ENCODE measurements around the gene CFHR5.

The CFHR5 gene

DNA sequence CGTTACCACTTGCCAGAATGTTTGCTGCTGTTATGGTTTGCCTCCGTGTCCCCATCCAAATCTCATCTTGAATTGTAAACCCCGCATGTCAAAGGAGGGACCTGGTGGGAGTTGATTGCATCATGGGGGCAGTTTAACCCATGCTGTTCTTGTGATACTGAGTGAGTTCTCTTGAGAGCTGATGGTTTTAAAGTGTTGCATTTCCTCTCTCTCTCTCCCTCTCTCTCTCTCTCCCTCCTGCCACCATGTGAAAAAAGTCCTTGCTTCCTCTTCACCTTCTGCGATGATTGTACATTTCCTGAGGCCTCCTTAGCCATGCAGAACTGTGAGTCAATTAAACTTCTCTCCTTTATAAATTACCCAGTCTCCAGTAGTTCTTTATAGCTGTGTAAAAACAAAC is 44.4 kb downstream of the CFHR5 start:
- TF ChIP-seq POLR2AphosphoS5 (IDR thresholded peaks at IDR 0.05; ENCODE audit: low read depth, low read length) (no peak), SIN3A (IDR thresholded peaks at IDR 0.05; ENCODE audit: borderline replicate concordance, insufficient read depth, low read length) (no peak), TAF1 (IDR thresholded peaks at IDR 0.05; ENCODE audit: borderline replicate concordance, insufficient read depth, low read length) (no peak), FOXP2 (optimal IDR thresholded peaks at IDR 0.05; ENCODE audit: borderline replicate concordance, extremely low read depth, extremely low read length, insufficient read depth) (no peak), REST (IDR thresholded peaks at IDR 0.05; ENCODE audit: insufficient read depth in 1 of 2, low read depth in 2 of 2, low read length in 2 of 2) (no peak)

DNA sequence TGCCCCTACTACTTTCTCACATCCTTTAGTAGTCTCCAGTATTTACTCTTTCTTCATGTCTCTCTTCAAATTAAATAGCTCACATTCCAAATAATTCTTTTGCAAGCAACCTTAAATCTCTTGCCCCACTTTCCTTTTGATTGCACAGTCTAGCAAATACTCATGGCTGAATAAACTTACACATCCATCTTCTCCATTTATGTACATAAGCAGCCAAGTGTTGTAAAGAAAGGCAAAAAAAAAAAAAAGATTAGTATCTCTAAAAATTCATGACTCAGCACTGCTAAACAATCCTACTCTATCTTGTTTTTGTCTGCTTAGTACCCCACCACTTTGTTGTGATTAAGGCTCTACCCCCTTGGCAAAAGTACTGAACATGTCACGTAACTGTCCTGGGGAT is 47.1 kb downstream of the CFHR5 start:
- TF ChIP-seq SIN3A (IDR thresholded peaks at IDR 0.05; ENCODE audit: borderline replicate concordance, insufficient read depth, low read length) = no peak

GRCh38 chr1:197027359-197027758 is 50.0 kb downstream of the CFHR5 start:
- no peak for TF ChIP-seq SIN3A (IDR thresholded peaks at IDR 0.05; ENCODE audit: borderline replicate concordance, insufficient read depth, low read length)
- TF ChIP-seq REST (IDR thresholded peaks at IDR 0.05; ENCODE audit: insufficient read depth in 1 of 2, low read depth in 2 of 2, low read length in 2 of 2) = no peak
- no peak for TF ChIP-seq POLR2AphosphoS5 (IDR thresholded peaks at IDR 0.05; ENCODE audit: low read depth, low read length)
- no peak for TF ChIP-seq TAF1 (IDR thresholded peaks at IDR 0.05; ENCODE audit: borderline replicate concordance, insufficient read depth, low read length)
- TF ChIP-seq FOXP2 (optimal IDR thresholded peaks at IDR 0.05; ENCODE audit: borderline replicate concordance, extremely low read depth, extremely low read length, insufficient read depth) = no peak

GRCh38 chr1:197029749-197030148 is 52.4 kb downstream of the CFHR5 start:
- TF ChIP-seq SIN3A (IDR thresholded peaks at IDR 0.05; ENCODE audit: borderline replicate concordance, insufficient read depth, low read length) (no peak), REST (IDR thresholded peaks at IDR 0.05; ENCODE audit: insufficient read depth in 1 of 2, low read depth in 2 of 2, low read length in 2 of 2) (no peak), FOXP2 (optimal IDR thresholded peaks at IDR 0.05; ENCODE audit: borderline replicate concordance, extremely low read depth, extremely low read length, insufficient read depth) (no peak), POLR2AphosphoS5 (IDR thresholded peaks at IDR 0.05; ENCODE audit: low read depth, low read length) (no peak), TAF1 (IDR thresholded peaks at IDR 0.05; ENCODE audit: borderline replicate concordance, insufficient read depth, low read length) (no peak)

DNA sequence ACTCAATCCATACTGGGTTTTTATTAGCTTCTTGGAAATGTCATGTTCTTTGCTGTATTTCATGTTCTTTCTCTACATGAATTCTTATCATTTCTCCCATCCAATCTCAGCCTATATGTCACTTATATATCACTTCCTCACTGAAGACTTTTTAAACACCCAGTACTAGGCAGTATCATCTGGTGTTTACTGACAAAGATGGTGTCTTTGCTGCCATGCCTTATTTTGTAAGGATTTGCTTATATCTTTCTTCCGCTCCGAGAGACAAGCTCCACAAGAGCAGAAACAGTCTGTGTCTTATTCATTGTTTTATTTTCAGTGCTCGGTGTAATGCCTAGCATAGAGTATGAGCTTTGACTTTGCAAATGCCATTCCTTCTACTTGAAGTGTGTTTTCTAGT is 59.5 kb downstream of the CFHR5 start:
- no peak for TF ChIP-seq TAF1 (IDR thresholded peaks at IDR 0.05; ENCODE audit: borderline replicate concordance, insufficient read depth, low read length)
- TF ChIP-seq FOXP2 (optimal IDR thresholded peaks at IDR 0.05; ENCODE audit: borderline replicate concordance, extremely low read depth, extremely low read length, insufficient read depth) = no peak
- TF ChIP-seq POLR2AphosphoS5 (IDR thresholded peaks at IDR 0.05; ENCODE audit: low read depth, low read length) = no peak
- TF ChIP-seq REST (IDR thresholded peaks at IDR 0.05; ENCODE audit: insufficient read depth in 1 of 2, low read depth in 2 of 2, low read length in 2 of 2) = no peak
- TF ChIP-seq SIN3A (IDR thresholded peaks at IDR 0.05; ENCODE audit: borderline replicate concordance, insufficient read depth, low read length) = no peak

Data from PFSK-1 (cell line).